Measurements from ENCODE around the gene CCDC142. TPM values are rescaled to one million over a fixed set of nuclear protein-coding genes. Genes with fewer than 3 reads are reported as not detected.
A peak's percentile ranks its signal among the peaks of the same experiment; 100 is the strongest.
"Not testable (repeated sequence)": the region's sequence is repeated elsewhere in the genome, so short reads cannot be mapped to it uniquely, and the experiment has no call there.

Gene CCDC142
- total RNA-seq, 1 experiment from 2014 or later: 19.8 TPM

GRCh38 chr2:74488643-74489481 lies 6.1 kb upstream of the CCDC142 start:
- no TSS peak for BruUV-seq (replicated peaks)
- H3K79me2 ChIP-seq (ENCODE audit: low read depth): peaks cover 8% of the 10 kb centered on the region; the same call in 1 of the 2 replicates
- no peaks in the 10 kb centered on the region for H3K9me3 ChIP-seq (ENCODE audit: insufficient read depth, low read depth)
- H4K20me1 ChIP-seq (ENCODE audit: insufficient read depth): no peaks in the 10 kb centered on the region
- H3K4me2 ChIP-seq: 0 out of 2 replicates have a peak overlapping the region, but pooled peaks have one; percentile 15
- intact Hi-C loops (cut with micrococcal nuclease; ENCODE audit: unreplicated experiment): loop anchor here (10.0 kb wide), 1 partner anchor 166 kb away; the partner anchor contains the start of gene SEMA4F
- no peaks in the 10 kb centered on the region for H3K9me2 ChIP-seq (ENCODE audit: insufficient read depth)
- DNase-seq: no peak
- H3F3A ChIP-seq (ENCODE audit: insufficient read depth, low read depth): peaks cover 15% of the 10 kb centered on the region
- no peak for TF ChIP-seq EZH2 (IDR thresholded peaks at IDR 0.05; ENCODE audit: low read depth)
- TF ChIP-seq CTCF (conservative IDR thresholded peaks at IDR 0.05): no peak
- H3K27ac ChIP-seq: no peak overlapping the region
- no peaks in the 10 kb centered on the region for H3K27me3 ChIP-seq (ENCODE audit: insufficient read depth, low read depth)
- CTCF ChIA-PET: no interaction called here
- H3K36me3 ChIP-seq (ENCODE audit: low read depth): no peaks in the 10 kb centered on the region
- H3K4me1 ChIP-seq (replicated peaks; ENCODE audit: insufficient read depth): peaks cover 12% of the 10 kb centered on the region; the same call in 1 of the 2 replicates
- POLR2A ChIA-PET (ENCODE audit: unreplicated experiment): interaction anchor here (0.6 kb wide), 1 partner anchor 310 kb away, joined by 5 read pairs; the partner anchor contains the start of gene MOB1A
- no peak overlapping the region for H3K4me3 ChIP-seq
- no peak overlapping the region for H2AFZ ChIP-seq

DNA sequence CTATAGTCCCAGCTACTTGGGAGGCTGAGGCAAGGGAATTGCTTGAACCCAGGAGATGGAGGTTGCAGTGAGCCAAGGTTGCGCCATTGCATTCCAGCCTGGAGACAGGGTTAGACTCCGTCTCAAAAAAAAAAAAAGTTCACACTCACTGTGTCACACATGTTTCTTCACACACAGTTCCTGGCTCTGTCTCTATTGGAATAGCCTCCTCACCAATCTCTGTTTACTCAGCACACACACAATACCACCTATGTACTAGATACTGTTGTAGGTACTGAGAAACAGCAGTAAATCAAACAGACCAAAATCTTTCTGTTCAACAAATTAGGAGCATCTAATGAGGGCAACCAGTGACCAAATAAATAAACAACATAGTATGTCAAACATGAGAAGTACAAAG lies 3.3 kb upstream of the CCDC142 start:
- Histone ChIP-seq H3F3A (ENCODE audit: insufficient read depth, low read depth) (peaks cover 15% of the 10 kb centered on the region), H3K27ac (no peak overlapping the region), H3K36me3 (ENCODE audit: low read depth) (no peaks in the 10 kb centered on the region), H3K27me3 (ENCODE audit: insufficient read depth, low read depth) (no peaks in the 10 kb centered on the region), H3K79me2 (ENCODE audit: low read depth) (peaks cover 27% of the 10 kb centered on the region), H3K4me2 (no peak overlapping the region), H2AFZ (no peak overlapping the region), H3K4me3 (no peak overlapping the region), H3K4me1 (replicated peaks; ENCODE audit: insufficient read depth) (peaks cover 19% of the 10 kb centered on the region), H4K20me1 (ENCODE audit: insufficient read depth) (no peaks in the 10 kb centered on the region), H3K9me2 (ENCODE audit: insufficient read depth) (no peaks in the 10 kb centered on the region), H3K9me3 (ENCODE audit: insufficient read depth, low read depth) (no peaks in the 10 kb centered on the region)
- intact Hi-C loops (cut with micrococcal nuclease; ENCODE audit: unreplicated experiment): loop anchor here (10.0 kb wide), 1 partner anchor 169 kb away; the partner anchor contains the start of gene SEMA4F
- peak in 1 of 2 experiments; percentile 20 for DNase-seq
- CTCF ChIA-PET: interaction anchor here (0.7 kb wide), 1 partner anchor 25 kb away, joined by 4 read pairs; no protein-coding TSS in a partner anchor
- POLR2A ChIA-PET (ENCODE audit: unreplicated experiment): no interaction called here
- no TSS peak for BruUV-seq (replicated peaks)
- TF ChIP-seq CTCF (conservative IDR thresholded peaks at IDR 0.05): no peak
- TF ChIP-seq EZH2 (IDR thresholded peaks at IDR 0.05; ENCODE audit: low read depth): no peak

DNA sequence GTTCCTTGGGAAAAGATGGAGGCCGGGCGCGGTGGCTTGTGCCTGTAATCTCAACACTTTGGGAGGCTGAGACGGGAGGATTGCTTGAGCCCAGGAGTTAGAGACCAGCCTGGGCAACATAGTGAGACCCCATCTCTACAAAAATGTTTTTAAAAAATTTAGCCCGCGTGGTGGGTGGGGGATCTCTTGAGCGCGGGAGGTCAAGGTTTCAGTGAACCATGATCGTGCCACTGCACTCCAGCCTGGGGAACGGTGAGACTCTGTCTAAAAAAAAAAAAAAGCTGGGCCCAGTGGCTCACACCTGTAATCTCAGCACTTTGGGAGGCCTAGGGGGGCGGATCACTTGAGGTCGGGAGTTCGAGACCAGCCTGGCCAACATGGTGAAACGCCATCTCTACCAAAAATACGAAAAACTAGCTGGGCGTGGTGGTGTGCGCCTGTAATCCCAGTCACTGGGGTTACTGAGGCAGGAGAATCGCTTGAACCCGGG lies 922 bp upstream of the CCDC142 start:
- BruUV-seq (replicated peaks); H3K27ac ChIP-seq; H4K20me1 ChIP-seq (ENCODE audit: insufficient read depth); POLR2A ChIA-PET (ENCODE audit: unreplicated experiment); H3K27me3 ChIP-seq (ENCODE audit: insufficient read depth, low read depth); H3K9me2 ChIP-seq (ENCODE audit: insufficient read depth); H3K9me3 ChIP-seq (ENCODE audit: insufficient read depth, low read depth): not testable (repeated sequence)
- peak overlapping the region; percentile 94 for H2AFZ ChIP-seq
- CTCF ChIA-PET: interaction anchor here (0.5 to 2.0 kb wide), 3 partner anchors 14 to 104 kb away, joined by 3 to 7 read pairs (median 4); partner anchors contain the start of genes AUP1 and HTRA2
- H3K4me3 ChIP-seq: peak overlapping the region; percentile 92
- peaks cover 12% of the 10 kb centered on the region for H3K36me3 ChIP-seq (ENCODE audit: low read depth)
- peaks cover 25% of the 10 kb centered on the region for H3K4me1 ChIP-seq (replicated peaks; ENCODE audit: insufficient read depth)
- peak overlapping the region; percentile 89 for H3K4me2 ChIP-seq
- intact Hi-C loops (cut with micrococcal nuclease; ENCODE audit: unreplicated experiment): loop anchor here (1.0 to 10.0 kb wide), 6 partner anchors 24 to 171 kb away; partner anchors contain the start of genes AUP1, HTRA2, INO80B and PCGF1
- peak in 1 of 2 experiments; percentile 19 for DNase-seq
- peaks cover 37% of the 10 kb centered on the region for H3K79me2 ChIP-seq (ENCODE audit: low read depth)
- peaks cover 22% of the 10 kb centered on the region for H3F3A ChIP-seq (ENCODE audit: insufficient read depth, low read depth)
